ENCODE data around the gene SLC25A21.

- TF ChIP-seq CTCF (IDR thresholded peaks at IDR 0.05) (no peak), SIN3A (IDR thresholded peaks at IDR 0.05; ENCODE audit: borderline replicate concordance, insufficient read depth, low read depth, low read length) (no peak)
These were observed 183.4 kb downstream of the SLC25A21 start for GRCh38 chr14:36988989-36989388.
